H1 (cell line): ENCODE measurements around the gene SLFN12. TPM values are rescaled to one million over a fixed set of nuclear protein-coding genes. Genes with fewer than 3 reads are reported as not detected.

Experiments used
- ASH2L ChIP-seq: fragments of 200-600, 300-600 bp; sonication (generic); IDR thresholded peaks from one replicate; pipeline ENCODE4 v1.7.1; 2017; ENCODE audit warnings: low read length
- CHD2 ChIP-seq: IDR thresholded peaks from 2 replicates; pipeline ENCODE4 v1.6.1; 2012; ENCODE audit warnings: low read length, improper control_type of control experiment
- HDAC6 ChIP-seq: IDR thresholded peaks from one replicate; pipeline ENCODE4 v1.7.1; 2012; ENCODE audit warnings: low read depth, mild to moderate bottlenecking, inconsistent platforms, low read length, moderate library complexity
- JUND ChIP-seq: IDR thresholded peaks from 2 replicates; pipeline ENCODE4 v1.6.1; 2011; ENCODE audit warnings: mild to moderate bottlenecking, improper control_type of control experiment, low read length
- KDM4A ChIP-seq: IDR thresholded peaks from one replicate; pipeline ENCODE4 v1.7.1; 2012; ENCODE audit warnings: low read depth, mild to moderate bottlenecking, moderate library complexity, low read length, inconsistent platforms; ENCODE audit not compliant: severe bottlenecking
- KDM5A ChIP-seq: fragments of 200-600 bp; IDR thresholded peaks from 2 replicates; pipeline ENCODE4 v1.7.1; 2012; ENCODE audit warnings: mild to moderate bottlenecking, low read length, inconsistent platforms, mixed read lengths
- PHF8 ChIP-seq: fragments of 200-600 bp; sonication (generic); conservative IDR thresholded peaks from 2 replicates; pipeline ENCODE4 v1.7.1; 2012; ENCODE audit warnings: low read depth, mild to moderate bottlenecking, inconsistent platforms, low read length, moderate library complexity
- RNF2 ChIP-seq: fragments of 200-900, 300-1000 bp; sonication (generic); IDR thresholded peaks from 2 replicates; pipeline ENCODE4 v1.7.1; 2016; ENCODE audit warnings: borderline replicate concordance, low read depth, mild to moderate bottlenecking, antibody characterized with exemption, low read length; ENCODE audit not compliant: poor library complexity, severe bottlenecking; ENCODE audit errors: missing control alignments
- SIX5 ChIP-seq: IDR thresholded peaks from 2 replicates; pipeline ENCODE4 v1.6.1; 2011; ENCODE audit warnings: mild to moderate bottlenecking, low read depth, low read length
- TAF1 ChIP-seq: IDR thresholded peaks from 2 replicates; pipeline ENCODE4 v1.6.1; 2011; ENCODE audit warnings: mild to moderate bottlenecking, low read depth, low read length
- TAF7 ChIP-seq: optimal IDR thresholded peaks from 2 replicates; pipeline ENCODE3; 2011; ENCODE audit warnings: low read depth, mild to moderate bottlenecking, inconsistent platforms, low read length, moderate library complexity, borderline replicate concordance
- TCF12 ChIP-seq: IDR thresholded peaks from 2 replicates; pipeline ENCODE4 v1.6.1; 2011; ENCODE audit warnings: low read depth, mild to moderate bottlenecking, low read length
- TEAD4 ChIP-seq: IDR thresholded peaks from 2 replicates; pipeline ENCODE4 v1.6.1; 2012; ENCODE audit warnings: low read depth, low read length, inconsistent platforms, mixed read lengths
- YY1 ChIP-seq: IDR thresholded peaks from 2 replicates; pipeline ENCODE4 v1.6.1; 2011; ENCODE audit warnings: low read depth, mild to moderate bottlenecking, low read length
- ZNF274 ChIP-seq: IDR thresholded peaks from 2 replicates; pipeline ENCODE4 v1.7.0; 2012; ENCODE audit warnings: low read length, borderline replicate concordance; ENCODE audit errors: extremely low read depth
- polyA plus RNA-seq, 7 experiments: library from polyadenylated mRNA; depleted of rRNA in 3 of 7; stranded (reverse) in 5 of 7; unstranded in 2 of 7; fragments of >200 nt in 5 of 7; fragments of 200-250 nt in 2 of 7; gene quantifications; 1 replicate in 5 of 7; 2 replicates in 1 of 7; 4 replicates in 1 of 7; pipeline versions ENCODE4 v1.2.1 to v1.2.3, GENCODE V29; 2011 to 2013; ENCODE audit warnings: missing spikeins in 2 of 7, mixed read lengths in 2 of 7
- total RNA-seq: library from RNA; stranded (reverse); fragmentation: NEBNext Ultra II Directional; extraction: Animal tissue kit (Norgen Biotek cat#: 25700); gene quantifications from 2 replicates; pipeline ENCODE4 v1.2.1, GENCODE V29; 2021
- TF ChIP-seq, protein P1 (sequence below): IDR thresholded peaks from 2 replicates; pipeline ENCODE4 v1.6.1; 2012; ENCODE audit warnings: inconsistent platforms
- TF ChIP-seq, protein P2 (sequence below): IDR thresholded peaks from 2 replicates; pipeline ENCODE4 v1.6.1; 2011; ENCODE audit warnings: low read length, improper control_type of control experiment
- TF ChIP-seq, protein P3 (sequence below), 3 experiments: IDR thresholded peaks; 1 replicate in 2 of 3; 2 replicates in 1 of 3; pipeline versions ENCODE4 v1.5.1 to v1.6.1; 2011; ENCODE audit warnings: low read length in 3 of 3, mild to moderate bottlenecking in 3 of 3, inconsistent platforms in 2 of 3, low read depth in 1 of 3, moderate library complexity in 1 of 3; ENCODE audit not compliant: insufficient read depth in 1 of 3; ENCODE audit errors: control extremely low read depth in 1 of 3

The SLFN12 gene
- total and polyA plus RNA-seq, 2 of the 8 experiments (the other 6 are each of a cell fraction or from before 2014, with no cell fraction given): 1.6 to 10.7 TPM

DNA sequence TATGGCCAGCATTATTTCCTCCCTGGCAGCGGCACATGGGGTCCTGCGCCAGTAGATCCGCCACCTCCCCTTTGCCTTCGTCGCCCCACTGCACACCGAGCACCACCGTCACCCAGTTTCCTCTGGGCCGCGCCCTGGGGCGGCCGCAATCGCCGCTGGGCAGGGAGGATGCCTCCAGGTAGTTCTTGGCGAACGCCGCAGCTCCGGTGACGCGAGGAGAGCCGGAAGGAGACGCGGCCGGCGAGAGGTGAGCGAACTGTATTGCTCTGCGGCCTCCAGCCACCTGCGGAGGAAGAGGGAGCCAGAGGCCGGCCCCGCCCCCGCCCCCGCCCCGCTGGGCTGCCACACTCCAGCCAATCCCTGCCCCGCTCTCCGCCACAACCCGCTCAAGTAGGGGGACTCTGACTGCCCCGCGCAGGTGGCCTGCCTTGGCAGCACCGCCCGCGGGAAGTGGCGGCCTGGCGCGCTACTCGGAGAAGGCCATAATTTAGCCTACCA is 28.1 kb upstream of the SLFN12 start (continued):
- TF ChIP-seq YY1 (no peak), ASH2L (no peak), TCF12 (0 out of 2 replicates have a peak, but pooled peaks have one; percentile 15), SIX5 (no peak), PHF8 (no peak), TEAD4 (no peak), HDAC6 (no peak), RNF2 (no peak), JUND (no peak), TAF1 (peak; percentile 57; the same call in 1 of the 2 replicates), KDM5A (no peak), KDM4A (peak; percentile 66), TAF7 (no peak), CHD2 (no peak), ZNF274 (no peak)
- TF ChIP-seq, protein P1, sequence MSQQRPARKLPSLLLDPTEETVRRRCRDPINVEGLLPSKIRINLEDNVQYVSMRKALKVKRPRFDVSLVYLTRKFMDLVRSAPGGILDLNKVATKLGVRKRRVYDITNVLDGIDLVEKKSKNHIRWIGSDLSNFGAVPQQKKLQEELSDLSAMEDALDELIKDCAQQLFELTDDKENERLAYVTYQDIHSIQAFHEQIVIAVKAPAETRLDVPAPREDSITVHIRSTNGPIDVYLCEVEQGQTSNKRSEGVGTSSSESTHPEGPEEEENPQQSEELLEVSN: peak; percentile 52; the same call in 1 of the 2 replicates
- TF ChIP-seq, protein P2, sequence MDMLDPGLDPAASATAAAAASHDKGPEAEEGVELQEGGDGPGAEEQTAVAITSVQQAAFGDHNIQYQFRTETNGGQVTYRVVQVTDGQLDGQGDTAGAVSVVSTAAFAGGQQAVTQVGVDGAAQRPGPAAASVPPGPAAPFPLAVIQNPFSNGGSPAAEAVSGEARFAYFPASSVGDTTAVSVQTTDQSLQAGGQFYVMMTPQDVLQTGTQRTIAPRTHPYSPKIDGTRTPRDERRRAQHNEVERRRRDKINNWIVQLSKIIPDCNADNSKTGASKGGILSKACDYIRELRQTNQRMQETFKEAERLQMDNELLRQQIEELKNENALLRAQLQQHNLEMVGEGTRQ: no peak
- TF ChIP-seq, protein P3, sequence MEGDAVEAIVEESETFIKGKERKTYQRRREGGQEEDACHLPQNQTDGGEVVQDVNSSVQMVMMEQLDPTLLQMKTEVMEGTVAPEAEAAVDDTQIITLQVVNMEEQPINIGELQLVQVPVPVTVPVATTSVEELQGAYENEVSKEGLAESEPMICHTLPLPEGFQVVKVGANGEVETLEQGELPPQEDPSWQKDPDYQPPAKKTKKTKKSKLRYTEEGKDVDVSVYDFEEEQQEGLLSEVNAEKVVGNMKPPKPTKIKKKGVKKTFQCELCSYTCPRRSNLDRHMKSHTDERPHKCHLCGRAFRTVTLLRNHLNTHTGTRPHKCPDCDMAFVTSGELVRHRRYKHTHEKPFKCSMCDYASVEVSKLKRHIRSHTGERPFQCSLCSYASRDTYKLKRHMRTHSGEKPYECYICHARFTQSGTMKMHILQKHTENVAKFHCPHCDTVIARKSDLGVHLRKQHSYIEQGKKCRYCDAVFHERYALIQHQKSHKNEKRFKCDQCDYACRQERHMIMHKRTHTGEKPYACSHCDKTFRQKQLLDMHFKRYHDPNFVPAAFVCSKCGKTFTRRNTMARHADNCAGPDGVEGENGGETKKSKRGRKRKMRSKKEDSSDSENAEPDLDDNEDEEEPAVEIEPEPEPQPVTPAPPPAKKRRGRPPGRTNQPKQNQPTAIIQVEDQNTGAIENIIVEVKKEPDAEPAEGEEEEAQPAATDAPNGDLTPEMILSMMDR (IDR thresholded peaks at IDR 0.05; ENCODE audit: control extremely low read depth in 1 of 3, insufficient read depth in 1 of 3, low read depth in 1 of 3, low read length in 3 of 3): no peak
